Keratinocyte (primary cell): Measurements from ENCODE around the gene KLRC3.
"Not testable (repeated sequence)": the region's sequence is repeated elsewhere in the genome, so short reads cannot be mapped to it uniquely, and the experiment has no call there.

Experiments
- EZH2 ChIP-seq: IDR thresholded peaks from one replicate; pipeline ENCODE4 v1.6.1; 2012; ENCODE audit warnings: inconsistent platforms, mild to moderate bottlenecking, low read length, moderate library complexity
- TF ChIP-seq, protein P1 (sequence below), 3 experiments: IDR thresholded peaks in 1 of 3; conservative IDR thresholded peaks in 1 of 3; optimal IDR thresholded peaks in 1 of 3; 2 replicates in 2 of 3; 3 replicates in 1 of 3; pipeline versions ENCODE3 to v1.5.1; 2011; ENCODE audit warnings: low read length in 3 of 3, mild to moderate bottlenecking in 3 of 3, moderate library complexity in 2 of 3, control low read depth in 1 of 3, inconsistent platforms in 1 of 3; ENCODE audit not compliant: insufficient read depth in 2 of 3; ENCODE audit errors: extremely low read depth in 1 of 3

DNA sequence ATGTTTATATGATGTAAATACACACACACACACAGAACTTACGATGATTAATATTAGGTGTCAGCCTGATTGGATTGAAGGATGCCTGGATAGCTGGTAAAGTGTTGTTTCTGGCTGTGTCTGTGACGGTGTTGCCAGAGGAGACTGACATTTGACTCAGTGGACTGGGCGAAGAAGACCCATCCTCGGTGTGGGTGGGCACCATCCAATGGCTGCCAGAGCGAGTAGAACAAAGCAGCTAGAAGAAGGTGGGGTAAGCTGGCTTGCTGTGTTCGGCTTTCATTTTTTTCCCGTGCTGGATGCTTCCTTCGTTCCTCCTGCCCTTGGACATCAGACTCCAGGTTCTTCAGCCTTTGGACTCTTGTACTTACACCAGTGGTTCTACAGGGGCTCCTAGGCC is 20.7 kb upstream of the KLRC3 start:
- TF ChIP-seq, protein P1, sequence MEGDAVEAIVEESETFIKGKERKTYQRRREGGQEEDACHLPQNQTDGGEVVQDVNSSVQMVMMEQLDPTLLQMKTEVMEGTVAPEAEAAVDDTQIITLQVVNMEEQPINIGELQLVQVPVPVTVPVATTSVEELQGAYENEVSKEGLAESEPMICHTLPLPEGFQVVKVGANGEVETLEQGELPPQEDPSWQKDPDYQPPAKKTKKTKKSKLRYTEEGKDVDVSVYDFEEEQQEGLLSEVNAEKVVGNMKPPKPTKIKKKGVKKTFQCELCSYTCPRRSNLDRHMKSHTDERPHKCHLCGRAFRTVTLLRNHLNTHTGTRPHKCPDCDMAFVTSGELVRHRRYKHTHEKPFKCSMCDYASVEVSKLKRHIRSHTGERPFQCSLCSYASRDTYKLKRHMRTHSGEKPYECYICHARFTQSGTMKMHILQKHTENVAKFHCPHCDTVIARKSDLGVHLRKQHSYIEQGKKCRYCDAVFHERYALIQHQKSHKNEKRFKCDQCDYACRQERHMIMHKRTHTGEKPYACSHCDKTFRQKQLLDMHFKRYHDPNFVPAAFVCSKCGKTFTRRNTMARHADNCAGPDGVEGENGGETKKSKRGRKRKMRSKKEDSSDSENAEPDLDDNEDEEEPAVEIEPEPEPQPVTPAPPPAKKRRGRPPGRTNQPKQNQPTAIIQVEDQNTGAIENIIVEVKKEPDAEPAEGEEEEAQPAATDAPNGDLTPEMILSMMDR (optimal IDR thresholded peaks at IDR 0.05 in 1 of 3, IDR thresholded peaks at IDR 0.05 in 1 of 3, conservative IDR thresholded peaks at IDR 0.05 in 1 of 3; ENCODE audit: extremely low read depth in 1 of 3, insufficient read depth in 2 of 3, low read length in 3 of 3): not testable (repeated sequence)
- TF ChIP-seq EZH2: not testable (repeated sequence)
